Tibial nerve (tissue), 4 donors: ENCODE results near the gene MTHFD1. TPM values are rescaled to one million over a fixed set of nuclear protein-coding genes. Genes with fewer than 3 reads are reported as not detected.
A peak's percentile ranks its signal among the peaks of the same experiment; 100 is the strongest.

Source experiments
- DNase-seq, 2 donors: peaks; one replicate each; pipeline ENCODE4 v3.0.0-alpha.2; 2019; ENCODE audit warnings: low spot score in 2 of 2
- H3K27ac ChIP-seq, 4 donors: fragments of 200-600 bp; sonication (generic) in 3 of 4; one replicate each; pipeline ENCODE4 v1.5.1; 2017 to 2019; ENCODE audit warnings: mild to moderate bottlenecking in 1 of 4
- H3K27me3 ChIP-seq, 2 donors: fragments of 200-600 bp; sonication (generic) in 1 of 2; one replicate each; pipeline versions ENCODE4 v1.5.1 to v1.6.0; 2017 to 2019
- H3K36me3 ChIP-seq, 3 donors: fragments of 200-600 bp; sonication (generic); one replicate each; pipeline ENCODE4 v1.5.1; 2018 to 2019
- H3K4me1 ChIP-seq, 4 donors: fragments of 200-600 bp; sonication (generic) in 3 of 4; one replicate each; pipeline ENCODE4 v1.5.1; 2017 to 2019
- H3K4me3 ChIP-seq, 4 donors: fragments of 200-600 bp; sonication (generic) in 3 of 4; one replicate each; pipeline ENCODE4 v1.5.1; 2017 to 2019; ENCODE audit warnings: mild to moderate bottlenecking in 1 of 4, moderate library complexity in 1 of 4
- H3K9me3 ChIP-seq, 4 donors: fragments of 200-600 bp; sonication (generic) in 3 of 4; one replicate each; pipeline ENCODE4 v1.5.1; 2017 to 2019
- EP300 ChIP-seq, 2 donors: sonication (generic); formaldehyde crosslinking; IDR thresholded peaks; one replicate each; pipeline ENCODE4 v1.6.1; 2017; ENCODE audit warnings: antibody characterized with exemption in 2 of 2, mild to moderate bottlenecking in 1 of 2
- POLR2A ChIP-seq, 2 donors: fragments of 450-650 bp; IDR thresholded peaks; one replicate each; pipeline ENCODE4 v1.6.1; 2017; ENCODE audit warnings: antibody characterized with exemption in 2 of 2, mild to moderate bottlenecking in 2 of 2, moderate library complexity in 2 of 2
- WGBS, 2 donors: methylation state at CpG; one replicate each; pipeline ENCODE4 v1.1.5; 2018; 5-methylcytosine and 5-hydroxymethylcytosine counted together
- total RNA-seq, 4 donors: library from RNA; depleted of rRNA; stranded (reverse); fragments of >200 nt; gene quantifications; one replicate each; pipeline ENCODE4 v1.1.0, GENCODE V29; 2016
- TF ChIP-seq, protein P1 (sequence below), 5 experiments: fragments of 200-600 bp in 3 of 5; fragments of 450-650 bp in 2 of 5; sonication (generic) in 3 of 5; IDR thresholded peaks; one replicate each; pipeline ENCODE4 v1.5.1; 2016 to 2019; ENCODE audit warnings: antibody characterized with exemption in 5 of 5, mild to moderate bottlenecking in 3 of 5, moderate library complexity in 2 of 5

Gene MTHFD1
- total RNA-seq, 4 donors from 2014 or later = 52.0 to 59.4 (median 56.7) TPM

- Histone ChIP-seq H3K27ac (no peak overlapping the region), H3K4me3 (no peak overlapping the region), H3K4me1 (peaks cover 0 to 15% (median 0%) of the 10 kb centered on the region in 4 donors), H3K27me3 (no peaks in the 10 kb centered on the region), H3K36me3 (peaks cover 0 to 37% (median 0%) of the 10 kb centered on the region in 3 donors), H3K9me3 (no peaks in the 10 kb centered on the region)
- 91 to 94% methylated on average over 2 of the region's 2 CpGs for WGBS, 2 donors
- TF ChIP-seq, protein P1, sequence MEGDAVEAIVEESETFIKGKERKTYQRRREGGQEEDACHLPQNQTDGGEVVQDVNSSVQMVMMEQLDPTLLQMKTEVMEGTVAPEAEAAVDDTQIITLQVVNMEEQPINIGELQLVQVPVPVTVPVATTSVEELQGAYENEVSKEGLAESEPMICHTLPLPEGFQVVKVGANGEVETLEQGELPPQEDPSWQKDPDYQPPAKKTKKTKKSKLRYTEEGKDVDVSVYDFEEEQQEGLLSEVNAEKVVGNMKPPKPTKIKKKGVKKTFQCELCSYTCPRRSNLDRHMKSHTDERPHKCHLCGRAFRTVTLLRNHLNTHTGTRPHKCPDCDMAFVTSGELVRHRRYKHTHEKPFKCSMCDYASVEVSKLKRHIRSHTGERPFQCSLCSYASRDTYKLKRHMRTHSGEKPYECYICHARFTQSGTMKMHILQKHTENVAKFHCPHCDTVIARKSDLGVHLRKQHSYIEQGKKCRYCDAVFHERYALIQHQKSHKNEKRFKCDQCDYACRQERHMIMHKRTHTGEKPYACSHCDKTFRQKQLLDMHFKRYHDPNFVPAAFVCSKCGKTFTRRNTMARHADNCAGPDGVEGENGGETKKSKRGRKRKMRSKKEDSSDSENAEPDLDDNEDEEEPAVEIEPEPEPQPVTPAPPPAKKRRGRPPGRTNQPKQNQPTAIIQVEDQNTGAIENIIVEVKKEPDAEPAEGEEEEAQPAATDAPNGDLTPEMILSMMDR (IDR thresholded peaks at IDR 0.05) = no peak
- TF ChIP-seq EP300 (IDR thresholded peaks at IDR 0.05) (no peak), POLR2A (IDR thresholded peaks at IDR 0.05) (no peak)
- DNase-seq = no peak
Observed at GRCh38 chr14:64463195-64463594, 75.0 kb downstream of the MTHFD1 start.

- DNase-seq = no peak
- no peak overlapping the region for H3K27ac ChIP-seq
- H3K9me3 ChIP-seq = no peaks in the 10 kb centered on the region
- 91 to 94% methylated on average over 6 of the region's 6 CpGs for WGBS, 2 donors
- H3K4me1 ChIP-seq = peaks cover 0 to 15% (median 0%) of the 10 kb centered on the region in 4 donors
- no peaks in the 10 kb centered on the region for H3K27me3 ChIP-seq
- H3K4me3 ChIP-seq = no peak overlapping the region
- TF ChIP-seq EP300 (IDR thresholded peaks at IDR 0.05) = no peak
- TF ChIP-seq, protein P1 (IDR thresholded peaks at IDR 0.05) = no peak
- TF ChIP-seq POLR2A (IDR thresholded peaks at IDR 0.05) = no peak
- peaks cover 0 to 30% (median 0%) of the 10 kb centered on the region in 3 donors for H3K36me3 ChIP-seq
Observed at GRCh38 chr14:64463873-64464272, 75.7 kb downstream of the MTHFD1 start.

DNA sequence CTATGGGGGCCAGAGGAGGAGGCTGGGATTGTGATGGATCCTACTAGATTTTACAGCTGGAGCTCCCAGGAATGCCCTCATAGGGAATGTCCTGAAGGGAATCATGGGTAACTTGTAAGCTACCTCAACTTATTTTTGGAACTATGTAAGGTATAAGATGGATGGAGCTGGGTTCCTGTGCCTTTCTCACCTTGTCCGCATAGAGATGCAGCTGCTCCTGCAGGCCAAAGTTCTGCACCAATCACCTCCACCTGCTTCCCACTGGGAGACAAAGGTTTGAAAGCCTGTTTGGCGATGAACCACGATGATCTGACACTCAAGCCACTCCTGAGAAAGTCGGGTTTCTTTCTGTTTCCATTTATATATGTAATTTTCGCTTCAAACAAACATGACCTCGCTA is 76.5 kb downstream of the MTHFD1 start:
- H3K4me1 ChIP-seq = peaks cover 0 to 15% (median 0%) of the 10 kb centered on the region in 4 donors
- peaks cover 0 to 23% (median 0%) of the 10 kb centered on the region in 3 donors for H3K36me3 ChIP-seq
- H3K27me3 ChIP-seq = no peaks in the 10 kb centered on the region
- WGBS, 2 donors = 24 to 28% methylated on average over 6 of the region's 6 CpGs
- no peak overlapping the region for H3K27ac ChIP-seq
- TF ChIP-seq, protein P1 (IDR thresholded peaks at IDR 0.05) = no peak
- TF ChIP-seq EP300 (IDR thresholded peaks at IDR 0.05) (no peak), POLR2A (IDR thresholded peaks at IDR 0.05) (no peak)
- no peak for DNase-seq
- H3K4me3 ChIP-seq = peak overlapping the region; percentile 45 to 90 (median 66)
- H3K9me3 ChIP-seq = no peaks in the 10 kb centered on the region

DNA sequence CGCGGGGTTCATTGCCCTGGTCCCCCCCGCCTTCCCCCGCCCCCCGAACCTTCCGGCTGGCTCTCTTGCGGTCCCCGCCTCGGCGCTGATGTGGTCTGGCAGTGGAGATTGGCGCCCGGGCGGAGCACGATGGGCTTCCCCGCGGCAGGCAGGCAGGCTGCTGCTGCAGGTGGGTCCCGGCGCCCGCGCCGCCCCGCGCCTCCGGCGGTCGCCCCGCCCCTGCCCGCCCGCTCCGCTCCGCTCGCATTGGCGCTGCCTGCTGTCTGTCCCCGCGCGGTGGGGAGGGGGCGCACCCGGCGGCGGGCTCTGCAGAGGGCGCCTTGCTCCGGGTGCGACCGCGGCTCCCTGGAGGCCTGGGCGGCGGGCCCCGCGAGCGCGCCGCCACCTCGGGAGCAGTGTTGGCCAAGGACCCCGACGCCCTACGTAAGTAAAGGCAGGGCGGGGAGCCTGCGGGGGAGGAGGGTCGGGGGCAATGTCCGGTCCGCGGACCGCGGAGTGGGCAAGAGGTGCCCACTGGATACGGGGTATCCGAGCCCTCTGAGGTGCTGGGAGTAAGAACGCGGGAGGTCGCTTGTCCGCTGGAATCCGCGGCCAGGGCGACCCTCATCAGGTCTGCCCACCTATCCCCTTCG is 77.2 kb downstream of the MTHFD1 start, which contains the start of gene AKAP5:
TSS of gene AKAP5 (plus strand) at position 309 of the 632 bp plus-strand sequence. CDS start 2,896 bp downstream, outside the sequence.
- no peaks in the 10 kb centered on the region for H3K27me3 ChIP-seq
- TF ChIP-seq POLR2A (IDR thresholded peaks at IDR 0.05) = no peak
- TF ChIP-seq, protein P1 (IDR thresholded peaks at IDR 0.05) = peak in 1 of 5 experiments; percentile 19
- 0% methylated on average over 16 to 51 of the region's 74 CpGs for WGBS, 2 donors
- peaks cover 0 to 19% (median 0%) of the 10 kb centered on the region in 3 donors for H3K36me3 ChIP-seq
- H3K4me3 ChIP-seq = peak within 1 kb of the TSS; percentile 45 to 90 (median 66)
- no peaks in the 10 kb centered on the region for H3K9me3 ChIP-seq
- H3K27ac ChIP-seq = peak within 1 kb of the TSS in 2 of 4 donors; percentile 64 to 69
- peaks cover 0 to 15% (median 0%) of the 10 kb centered on the region in 4 donors for H3K4me1 ChIP-seq
- DNase-seq = peak in 1 of 2 donors; percentile 9

DNA sequence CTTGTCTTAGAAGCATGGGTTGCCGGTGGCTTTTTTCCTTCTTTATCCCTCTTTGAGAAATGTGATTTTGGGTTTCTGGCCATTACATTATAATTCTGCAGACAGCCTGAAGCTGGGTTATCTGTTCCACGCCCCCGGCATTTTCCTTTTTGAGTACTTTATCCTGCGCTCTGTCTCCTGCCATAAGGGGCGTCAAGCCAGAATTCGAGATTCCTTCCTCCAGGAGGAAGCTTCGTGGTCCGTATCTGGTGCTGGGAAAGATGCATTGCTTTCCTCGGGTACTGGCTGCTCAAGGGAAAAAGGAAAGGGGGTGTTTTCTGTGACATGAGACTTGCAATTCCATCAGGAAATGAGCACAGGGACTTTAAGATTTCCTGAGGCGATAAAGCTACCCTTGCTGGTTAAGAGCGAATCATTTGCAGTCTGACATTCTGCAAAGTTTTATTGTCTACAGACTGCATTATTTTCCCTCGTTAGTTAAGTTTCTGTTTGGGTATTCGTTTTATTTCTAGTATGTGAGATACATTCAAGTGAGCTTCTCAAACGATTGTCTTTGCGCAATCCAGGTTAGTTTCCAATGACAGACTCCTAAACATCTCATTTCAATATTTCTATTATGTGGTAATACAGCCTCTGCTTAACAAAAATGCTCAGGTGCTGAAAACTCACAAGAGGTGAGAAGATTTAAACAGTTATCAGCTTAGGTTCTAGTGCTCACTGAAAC is 77.8 kb downstream of the MTHFD1 start:
- Histone ChIP-seq H3K4me3 (peak overlapping the region; percentile 45 to 90 (median 66)), H3K36me3 (peaks cover 0 to 15% (median 0%) of the 10 kb centered on the region in 3 donors), H3K27ac (peak overlapping the region in 2 of 4 donors; percentile 64 to 69), H3K9me3 (no peaks in the 10 kb centered on the region), H3K4me1 (peaks cover 0 to 15% (median 0%) of the 10 kb centered on the region in 4 donors), H3K27me3 (no peaks in the 10 kb centered on the region)
- TF ChIP-seq EP300 (IDR thresholded peaks at IDR 0.05) = no peak
- no peak for TF ChIP-seq POLR2A (IDR thresholded peaks at IDR 0.05)
- 10 to 12% methylated on average over 15 of the region's 15 CpGs for WGBS, 2 donors
- DNase-seq = peak in 1 of 2 donors; percentile 35
